RWPE2 (cell line): ENCODE data around the gene RARG.

Source experiments
- ATAC-seq: fragments of 200-7000 bp; cut with Tn5 transposase; 3 replicates; pipeline ENCODE4 v1.9.1; 2021; ENCODE audit warnings: low read depth
- DNase-seq: peaks from one replicate; pipeline ENCODE4 v3.0.0-alpha.2; 2020; ENCODE audit warnings: low spot score
- H3K27ac ChIP-seq: fragments of 450-650 bp; 2 replicates; pipeline ENCODE4 v1.5.1; 2017; ENCODE audit warnings: mild to moderate bottlenecking; ENCODE audit not compliant: poor library complexity, severe bottlenecking
- H3K27me3 ChIP-seq: fragments of 250-450 bp; sonication (Bioruptor Pico); 2 replicates; pipeline ENCODE4 v1.5.1; 2021; ENCODE audit warnings: mild to moderate bottlenecking, moderate library complexity; ENCODE audit not compliant: insufficient read depth, poor library complexity, severe bottlenecking
- H3K36me3 ChIP-seq: fragments of 250-450 bp; sonication (Bioruptor Pico); 2 replicates; pipeline ENCODE4 v1.5.1; 2020; ENCODE audit warnings: low read depth, mild to moderate bottlenecking, moderate library complexity
- H3K4me1 ChIP-seq: fragments of 250-450 bp; sonication (Bioruptor Pico); 2 replicates; pipeline ENCODE4 v1.5.1; 2021; ENCODE audit warnings: mild to moderate bottlenecking, moderate library complexity; ENCODE audit not compliant: insufficient read depth, poor library complexity, severe bottlenecking
- H3K4me3 ChIP-seq: fragments of 250-450 bp; sonication (Bioruptor Pico); 2 replicates; pipeline ENCODE4 v1.5.1; 2021; ENCODE audit warnings: mild to moderate bottlenecking, moderate library complexity; ENCODE audit not compliant: severe bottlenecking
- H3K9me3 ChIP-seq: fragments of 250-450 bp; sonication (Bioruptor Pico); 2 replicates; pipeline ENCODE4 v1.5.1; 2021; ENCODE audit warnings: mild to moderate bottlenecking, moderate library complexity; ENCODE audit not compliant: severe bottlenecking
- CTCF ChIP-seq: fragments of 450-650 bp; IDR thresholded peaks from one replicate; pipeline ENCODE4 v1.5.1; 2017; ENCODE audit warnings: mild to moderate bottlenecking, moderate library complexity; ENCODE audit not compliant: poor library complexity, severe bottlenecking

Gene RARG

DNA sequence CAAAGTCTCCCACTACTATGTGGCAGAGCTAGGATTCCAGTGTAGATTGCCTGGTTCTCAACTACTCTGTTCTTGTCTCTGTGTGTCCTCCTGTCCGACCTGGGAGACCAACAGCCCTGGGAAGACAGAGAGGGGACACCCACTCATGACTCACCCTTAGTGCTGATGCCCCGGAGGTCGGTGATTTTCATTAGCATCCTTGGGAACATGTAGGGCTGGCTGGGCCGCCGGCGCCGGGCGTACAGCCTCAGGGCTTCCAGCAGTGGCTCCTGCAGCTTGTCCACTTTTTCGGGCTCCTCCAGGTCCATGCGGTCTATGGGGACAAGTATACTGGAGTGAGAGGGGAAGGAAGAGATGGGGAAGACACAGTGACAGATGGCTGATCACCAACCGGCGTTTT, 19.1 kb downstream of the RARG start:
- no peak for TF ChIP-seq CTCF
- no peaks in the 10 kb centered on the region for H3K27me3 ChIP-seq
- H3K4me1 ChIP-seq = peaks cover 15% of the 10 kb centered on the region
- H3K4me3 ChIP-seq = no peak overlapping the region
- no peak overlapping the region for H3K27ac ChIP-seq
- ATAC-seq (no peak), DNase-seq (no peak)
- peaks cover 50% of the 10 kb centered on the region for H3K36me3 ChIP-seq
- no peaks in the 10 kb centered on the region for H3K9me3 ChIP-seq

GRCh38 chr12:53211476-53212381, 20.3 kb downstream of the RARG start:
- Histone ChIP-seq H3K36me3 (peaks cover 45% of the 10 kb centered on the region), H3K4me1 (peaks cover 3% of the 10 kb centered on the region), H3K27me3 (no peaks in the 10 kb centered on the region), H3K4me3 (no peak overlapping the region), H3K9me3 (no peaks in the 10 kb centered on the region), H3K27ac (no peak overlapping the region)
- ATAC-seq (no peak), DNase-seq (no peak)
- peak; percentile 26 for TF ChIP-seq CTCF

DNA sequence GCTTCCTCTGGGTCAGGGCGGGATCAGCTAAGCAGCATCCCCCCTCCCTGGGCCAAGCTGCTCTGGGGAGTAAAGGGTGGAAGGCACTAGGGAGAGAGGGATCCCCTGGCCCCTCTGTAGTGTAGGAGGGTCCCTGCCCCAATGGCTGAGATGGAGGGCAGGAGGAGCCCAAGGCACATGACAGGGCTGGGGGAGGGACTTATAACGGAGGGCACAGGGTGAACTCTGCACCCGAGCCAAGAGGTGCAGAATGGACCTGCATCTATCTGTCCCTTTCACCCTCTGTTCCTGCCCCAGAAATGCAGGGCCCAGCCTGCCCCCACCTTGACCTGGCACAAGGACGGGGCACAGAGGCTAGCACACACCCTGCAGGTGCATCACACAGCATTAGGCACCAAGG, 21.2 kb downstream of the RARG start:
- ATAC-seq (no peak), DNase-seq (no peak)
- Histone ChIP-seq H3K4me1 (no peaks in the 10 kb centered on the region), H3K27me3 (no peaks in the 10 kb centered on the region), H3K36me3 (peaks cover 45% of the 10 kb centered on the region), H3K27ac (no peak overlapping the region), H3K4me3 (no peak overlapping the region), H3K9me3 (no peaks in the 10 kb centered on the region)
- no peak for TF ChIP-seq CTCF

DNA sequence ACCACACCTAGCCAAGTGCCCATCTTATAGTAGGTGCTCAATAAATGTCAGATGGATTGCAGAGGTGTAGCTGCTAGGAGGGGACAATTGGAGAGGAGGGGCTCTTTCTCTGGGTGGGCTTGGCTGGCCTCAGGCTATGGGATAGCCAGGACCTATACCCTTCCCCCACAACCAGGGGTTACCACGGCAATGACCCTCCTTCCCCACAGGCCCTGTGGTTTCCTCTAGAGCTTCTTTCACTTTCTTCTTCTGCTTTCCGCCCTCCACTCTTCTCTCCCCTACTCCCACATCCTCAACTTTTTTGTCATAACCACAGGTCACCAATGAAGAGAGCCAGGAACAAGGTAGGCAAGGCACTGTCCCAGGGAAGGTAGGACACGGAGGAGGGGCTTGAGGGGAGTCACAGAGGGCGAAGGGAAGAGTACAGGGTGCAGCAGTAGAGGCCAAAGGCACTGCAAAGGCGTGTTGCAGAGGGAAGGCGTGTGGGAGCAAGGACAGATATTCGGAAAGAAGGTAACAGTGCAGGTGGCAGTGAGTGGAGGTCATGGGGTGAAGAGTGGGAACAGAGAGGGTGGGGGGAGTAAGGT, 23.0 kb downstream of the RARG start:
- Histone ChIP-seq H3K36me3 (peaks cover 39% of the 10 kb centered on the region), H3K27ac (no peak overlapping the region), H3K9me3 (no peaks in the 10 kb centered on the region), H3K27me3 (no peaks in the 10 kb centered on the region), H3K4me3 (no peak overlapping the region), H3K4me1 (no peaks in the 10 kb centered on the region)
- TF ChIP-seq CTCF = no peak
- no peak for DNase-seq
- ATAC-seq = no peak

DNA sequence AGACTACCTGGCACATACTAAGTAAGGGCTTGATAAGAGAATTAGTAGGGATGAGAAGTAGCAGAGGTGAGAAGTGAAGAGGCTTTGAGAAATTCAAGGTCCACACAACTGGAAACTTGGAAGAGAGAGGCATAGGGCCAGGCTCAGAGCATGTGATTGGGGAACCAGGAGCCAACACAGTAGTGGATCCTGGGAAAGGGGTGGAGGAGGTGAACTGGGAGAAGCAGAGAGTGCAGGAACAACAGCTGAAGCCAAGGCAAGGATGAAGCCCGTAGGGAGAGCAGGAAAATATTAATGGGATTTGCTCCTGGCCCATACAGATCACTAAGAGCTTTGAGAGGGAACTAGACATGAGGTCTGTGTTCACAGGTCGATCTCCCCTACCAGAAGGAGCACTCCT, 23.6 kb downstream of the RARG start:
- no peak for TF ChIP-seq CTCF
- no peak overlapping the region for H3K4me3 ChIP-seq
- H3K36me3 ChIP-seq = peaks cover 34% of the 10 kb centered on the region
- DNase-seq (no peak), ATAC-seq (no peak)
- H3K27ac ChIP-seq = no peak overlapping the region
- no peaks in the 10 kb centered on the region for H3K27me3 ChIP-seq
- no peaks in the 10 kb centered on the region for H3K4me1 ChIP-seq
- no peaks in the 10 kb centered on the region for H3K9me3 ChIP-seq
